GM21825 (cell line): ENCODE data around the gene RAB12.
"Not testable (repeated sequence)": the region's sequence is repeated elsewhere in the genome, so short reads cannot be mapped to it uniquely, and the experiment has no call there.

Experiments used
- ATAC-seq: cut with Tn5 transposase; IDR thresholded peaks from one replicate; pipeline ENCODE4 v1.9.1; 2021; ENCODE audit warnings: mild to moderate bottlenecking, moderate library complexity; ENCODE audit not compliant: unreplicated experiment

The RAB12 gene

DNA sequence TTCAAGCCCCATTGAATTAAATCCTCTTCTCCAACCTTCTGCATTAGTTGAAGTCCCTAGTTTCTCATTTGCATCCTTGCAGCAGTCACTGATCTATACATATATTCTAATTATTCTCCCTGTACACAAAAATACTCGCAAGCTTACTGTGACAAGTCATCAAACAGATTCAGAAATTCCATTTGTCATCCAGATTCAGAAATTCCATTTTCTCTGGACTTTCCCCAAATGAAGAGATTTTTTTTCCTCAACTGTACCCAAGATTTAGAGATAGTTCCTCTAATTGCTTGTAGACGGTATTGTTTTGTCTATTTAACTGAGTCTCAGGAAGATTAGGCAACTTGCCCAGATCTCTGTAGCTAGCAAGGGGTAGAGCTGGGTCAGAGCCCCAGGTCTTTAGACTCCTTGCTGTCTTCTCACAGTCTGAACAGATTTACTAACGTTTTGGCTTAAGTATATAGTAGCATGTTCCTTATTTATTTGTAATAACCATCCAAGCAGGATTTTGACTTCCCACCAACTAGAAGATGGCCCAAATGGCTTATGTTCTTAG lies 34.2 kb downstream of the RAB12 start:
- no peak for ATAC-seq

DNA sequence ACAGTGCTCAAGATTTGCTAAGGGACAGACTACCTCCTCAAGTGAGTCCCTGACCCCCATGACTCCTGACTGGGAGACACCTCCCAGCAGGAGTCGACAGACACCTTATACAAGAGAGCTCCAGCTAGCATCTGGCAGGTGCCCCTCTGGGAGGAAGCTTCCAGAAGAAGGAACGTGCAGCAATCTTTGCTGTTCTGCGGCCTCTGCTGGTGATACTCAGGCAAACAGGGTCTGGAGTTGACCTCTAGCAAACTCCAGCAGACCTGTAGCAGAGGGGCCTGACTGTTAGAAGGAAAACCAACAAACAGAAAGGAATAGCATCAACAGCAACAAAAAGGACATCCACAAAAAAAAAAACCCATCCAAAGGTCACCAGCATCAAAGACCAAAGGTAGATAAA lies 38.1 kb downstream of the RAB12 start:
- ATAC-seq, result not testable (repeated sequence)

DNA sequence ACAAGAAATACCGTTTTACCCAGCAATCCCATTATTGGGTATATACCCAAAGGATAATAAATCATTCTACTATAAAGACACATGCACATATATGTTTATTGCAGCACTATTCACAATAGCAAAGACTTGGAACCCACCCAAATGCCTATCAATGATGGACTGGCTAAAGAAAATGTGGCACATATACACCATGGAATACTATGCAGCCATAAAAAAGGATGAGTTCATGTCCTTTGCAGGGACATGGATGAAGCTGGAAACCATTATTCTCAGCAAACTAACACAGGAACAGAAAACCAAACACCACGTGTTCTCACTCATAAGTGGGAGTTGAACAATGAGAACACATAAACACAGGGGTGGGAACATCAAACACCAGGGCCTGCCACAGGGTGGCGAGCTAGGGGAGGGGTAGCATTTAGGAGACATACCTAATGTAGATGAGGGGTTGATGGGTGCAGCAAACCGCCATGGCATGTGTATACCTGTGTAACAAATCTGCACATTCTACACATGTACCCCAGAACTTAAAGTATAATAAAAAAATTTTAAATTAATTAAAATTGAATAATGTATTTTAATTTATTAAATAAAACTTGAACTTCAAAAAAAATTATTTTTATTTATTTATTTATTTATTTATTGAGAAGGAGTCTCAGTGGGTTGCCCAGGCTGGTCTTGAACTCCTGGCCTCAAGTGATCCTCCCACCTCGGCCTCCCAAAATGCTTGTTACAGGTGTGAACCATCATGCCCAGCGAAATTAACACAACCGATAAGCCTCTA lies 42.4 kb downstream of the RAB12 start:
- ATAC-seq, result not testable (repeated sequence)

- no peak for ATAC-seq
These were observed 45.5 kb downstream of the RAB12 start for GRCh38 chr18:8654503-8655451.

GRCh38 chr18:8656232-8656631 lies 47.0 kb downstream of the RAB12 start:
- no peak for ATAC-seq

DNA sequence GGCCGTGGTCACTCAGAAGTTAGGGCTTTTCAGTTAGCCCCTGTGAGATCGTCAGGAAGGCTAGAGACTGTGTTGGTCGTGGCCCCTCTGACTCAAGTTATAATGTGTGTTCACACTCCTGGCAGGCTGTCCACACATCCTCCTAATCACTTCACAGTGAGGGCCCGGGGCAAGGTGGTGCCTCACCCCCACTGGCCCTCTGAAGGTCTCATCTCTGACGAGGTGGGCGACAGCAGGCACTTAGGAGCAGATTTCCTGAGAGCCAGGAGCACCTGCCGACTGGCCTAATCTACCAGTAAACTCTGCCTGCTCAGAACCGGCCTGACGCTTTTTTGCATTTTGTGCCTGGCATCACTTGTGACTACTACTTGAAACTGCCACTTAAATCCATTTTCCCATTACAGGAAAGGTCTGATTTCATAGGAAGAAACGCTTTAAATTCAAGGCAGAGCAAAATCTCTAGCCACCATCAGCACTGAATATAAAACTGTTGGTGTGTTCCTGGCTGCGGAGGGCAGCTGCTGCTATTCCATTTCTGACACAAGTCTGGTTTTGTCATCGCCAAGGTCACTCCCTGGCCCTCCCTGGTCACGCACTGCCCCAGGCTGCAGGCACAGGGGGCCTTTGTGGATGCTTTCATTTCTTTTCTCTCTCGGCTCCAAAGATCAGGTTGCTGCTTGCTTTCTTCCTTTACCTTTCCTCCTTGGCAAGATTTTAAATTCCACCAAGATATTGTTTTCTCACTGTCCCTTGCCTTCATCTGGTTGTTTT lies 48.0 kb downstream of the RAB12 start:
- no peak for ATAC-seq

DNA sequence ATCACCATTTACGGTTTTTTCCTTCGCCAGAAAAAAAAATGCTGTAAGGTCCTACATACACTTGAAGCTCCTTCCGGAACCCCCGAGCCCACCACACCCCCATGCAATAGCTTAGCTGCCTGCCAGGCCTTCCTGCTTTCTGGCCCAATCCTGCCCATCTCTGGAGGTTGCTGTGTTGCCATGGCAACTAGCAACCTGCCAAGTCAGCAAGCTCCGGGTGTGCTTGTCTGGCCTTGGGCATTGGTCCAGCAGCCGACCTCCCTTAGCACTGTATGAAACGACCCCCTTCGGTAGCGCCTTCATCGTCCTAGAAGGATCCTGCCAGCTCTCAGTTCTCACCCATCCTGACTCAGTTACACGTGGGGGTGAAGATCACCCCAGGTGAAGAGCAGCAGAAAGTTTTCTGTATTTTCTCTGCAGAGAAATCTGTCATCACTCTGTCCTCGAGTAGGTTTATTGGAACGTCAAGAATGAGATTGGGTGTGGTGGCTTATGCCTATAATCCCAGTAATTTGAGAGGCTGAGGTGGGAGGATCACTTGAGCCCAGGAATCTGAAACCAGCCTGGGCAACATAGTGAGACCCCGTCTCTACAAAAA lies 48.7 kb downstream of the RAB12 start:
- no peak for ATAC-seq

DNA sequence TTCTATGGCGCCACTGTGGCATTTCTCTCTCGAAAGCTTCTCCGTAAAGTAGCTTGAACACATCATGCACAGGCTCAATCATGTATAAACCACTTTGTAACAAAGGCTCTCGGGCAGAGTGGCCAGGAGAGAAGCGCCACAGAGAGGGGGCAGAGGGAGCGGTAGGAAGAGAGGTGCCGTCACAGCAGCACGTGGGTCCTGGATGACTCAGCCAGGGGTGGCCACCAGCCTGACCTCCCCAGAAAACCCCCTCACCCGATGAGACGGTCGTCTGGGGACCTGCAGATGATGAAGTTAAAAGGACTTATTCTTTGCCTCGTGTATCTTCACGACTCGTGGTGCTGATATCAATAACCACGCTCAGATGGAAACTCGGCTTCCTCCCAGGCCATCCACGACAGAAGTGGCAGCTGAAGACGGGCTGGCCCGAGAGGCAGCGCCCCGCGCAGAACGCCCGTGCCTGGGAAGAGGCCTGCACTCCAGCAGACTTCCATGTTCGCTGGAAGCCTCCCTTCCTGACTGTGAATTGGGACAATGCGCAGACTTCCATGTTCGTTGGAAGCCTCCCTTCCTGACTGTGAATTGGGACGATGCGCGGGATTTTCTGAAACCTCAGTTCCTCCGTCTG lies 49.7 kb downstream of the RAB12 start:
- ATAC-seq, result no peak

GRCh38 chr18:8659609-8660242 lies 50.5 kb downstream of the RAB12 start:
- no peak for ATAC-seq

GRCh38 chr18:8660316-8660715 lies 51.1 kb downstream of the RAB12 start:
- no peak for ATAC-seq

DNA sequence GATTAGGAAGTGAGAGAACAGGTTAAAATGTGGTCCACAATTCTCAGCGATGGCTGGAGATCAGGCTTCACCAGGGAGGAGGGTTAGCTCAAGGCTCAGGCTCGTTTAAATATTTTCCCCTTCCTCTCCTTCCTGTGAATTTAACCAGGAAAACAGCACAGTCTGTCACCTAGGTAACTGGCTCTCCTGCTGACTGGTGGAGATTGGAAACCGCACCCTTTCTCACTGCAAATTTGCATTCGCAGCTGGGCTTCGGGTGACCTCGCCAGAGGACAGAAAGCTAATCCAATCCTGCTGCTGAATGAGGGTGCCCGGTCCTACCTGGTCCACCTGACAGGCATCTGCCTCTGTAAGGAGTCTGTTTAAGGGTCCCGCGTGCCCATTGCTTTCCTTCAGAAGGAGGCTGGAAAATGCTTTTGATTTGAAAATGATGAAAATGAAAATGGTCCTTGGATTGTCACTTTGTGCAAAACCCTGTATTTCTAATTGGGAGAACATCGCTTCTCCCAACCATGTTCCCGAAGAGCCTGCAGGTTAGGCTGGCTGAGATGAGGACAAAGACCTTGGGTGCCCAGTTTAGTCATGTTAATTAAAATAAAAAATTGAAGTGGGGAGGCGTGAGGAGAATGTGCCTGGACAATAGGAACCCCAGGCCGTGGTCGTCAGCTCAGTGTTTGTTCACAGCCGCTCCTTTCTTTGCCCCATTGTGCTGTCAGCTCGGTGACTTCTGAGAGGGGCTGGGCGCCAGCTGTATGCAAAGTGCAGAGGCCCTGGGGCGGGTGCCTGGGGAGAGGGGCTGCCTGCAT lies 52.7 kb downstream of the RAB12 start:
- ATAC-seq, result no peak

DNA sequence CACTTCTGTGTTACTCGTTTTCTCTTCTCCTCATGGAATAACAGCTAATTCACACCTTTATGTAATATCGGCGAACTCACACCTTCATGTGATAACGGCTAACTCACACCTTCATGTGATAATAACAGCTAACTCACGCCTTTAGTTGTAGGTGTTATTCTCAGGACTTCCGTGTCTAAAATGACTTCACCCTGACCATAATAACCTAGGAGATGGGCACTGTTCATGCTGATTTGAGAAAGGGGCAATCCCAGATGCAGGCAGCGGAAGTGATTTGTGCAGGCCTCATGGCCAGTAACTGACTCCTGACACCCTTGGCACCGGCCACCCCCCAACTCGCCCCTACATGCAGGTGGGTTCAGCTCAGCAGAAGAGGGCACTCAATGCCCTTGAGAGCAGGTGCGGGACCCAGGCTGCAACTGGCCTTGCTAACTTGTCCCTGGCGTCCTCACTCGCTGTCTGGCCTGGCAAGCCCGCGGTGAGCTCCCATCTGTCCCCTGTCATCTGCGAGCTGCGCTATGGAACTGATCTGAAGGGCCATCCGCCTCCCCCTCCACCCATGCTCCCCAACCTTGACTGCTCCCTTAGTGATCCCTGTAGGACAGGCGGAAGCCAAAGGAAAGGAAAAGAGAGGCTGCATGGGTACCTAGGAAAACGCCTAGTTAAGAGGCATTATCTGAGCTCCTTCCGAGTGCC lies 53.5 kb downstream of the RAB12 start:
- no peak for ATAC-seq

GRCh38 chr18:8667846-8668245 lies 58.6 kb downstream of the RAB12 start:
- ATAC-seq, result no peak

- no peak for ATAC-seq
These were observed 59.1 kb downstream of the RAB12 start for GRCh38 chr18:8668381-8668780.

DNA sequence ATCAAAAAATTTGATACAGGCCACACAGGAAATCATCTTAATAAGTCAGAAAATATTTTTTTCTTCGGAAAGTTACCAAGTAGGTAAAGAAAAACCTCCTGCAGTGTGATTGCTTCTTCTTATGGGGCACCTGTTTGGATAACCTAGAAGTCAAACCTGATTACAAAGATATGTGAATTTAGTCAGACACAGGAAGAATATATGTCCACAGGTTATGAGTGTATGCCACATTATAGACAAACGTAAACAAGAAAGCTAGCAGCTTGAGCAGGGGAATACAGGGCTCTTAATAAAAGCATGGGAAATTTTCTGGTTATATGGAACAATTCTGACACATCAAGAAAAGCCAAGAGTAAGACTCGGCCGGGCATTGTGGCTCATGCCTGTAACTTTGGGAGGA lies 60.3 kb downstream of the RAB12 start:
- no peak for ATAC-seq

- ATAC-seq, result peak; percentile 90
These were observed 64.3 kb downstream of the RAB12 start for GRCh38 chr18:8673256-8674209.

DNA sequence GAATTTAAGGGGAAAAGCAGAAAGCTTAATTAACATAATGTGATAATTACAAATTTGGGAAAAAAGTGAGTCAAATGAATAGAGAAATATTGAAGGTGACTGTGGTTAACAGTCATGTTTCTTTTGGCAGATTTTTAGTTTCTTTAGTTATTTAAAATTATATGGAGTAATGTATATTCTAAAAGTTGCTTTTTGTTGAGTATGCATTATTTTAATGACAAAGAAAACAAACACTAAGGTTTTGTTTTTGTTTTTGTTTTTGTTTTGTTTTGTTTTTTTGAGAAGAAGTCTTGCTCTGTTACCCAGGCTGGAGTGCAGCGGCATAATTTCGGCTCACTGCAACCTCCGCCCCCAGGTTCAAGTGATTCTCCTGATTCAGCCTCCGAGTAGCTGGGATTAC lies 65.8 kb downstream of the RAB12 start:
- ATAC-seq, result no peak
